GM18867 (cell line): Measurements from ENCODE around the gene DPYSL4.
"Not testable (repeated sequence)": the region's sequence is repeated elsewhere in the genome, so short reads cannot be mapped to it uniquely, and the experiment has no call there.

Source experiments
- ATAC-seq: cut with Tn5 transposase; IDR thresholded peaks from one replicate; pipeline ENCODE4 v1.9.1; 2021; ENCODE audit warnings: mild to moderate bottlenecking, moderate library complexity; ENCODE audit not compliant: unreplicated experiment

Gene DPYSL4

GRCh38 chr10:132149271-132149670, 37.5 kb upstream of the DPYSL4 start:
- no peak for ATAC-seq

- no peak for ATAC-seq
Measured at GRCh38 chr10:132149917-132150316, 36.8 kb upstream of the DPYSL4 start.

- ATAC-seq: no peak
Measured at GRCh38 chr10:132150777-132151176, 36.0 kb upstream of the DPYSL4 start.

- ATAC-seq: no peak
Measured at GRCh38 chr10:132151286-132151950, 35.3 kb upstream of the DPYSL4 start.

GRCh38 chr10:132151951-132152505, 34.7 kb upstream of the DPYSL4 start:
- ATAC-seq: no peak

GRCh38 chr10:132152896-132153580, 33.7 kb upstream of the DPYSL4 start:
- ATAC-seq: no peak

GRCh38 chr10:132153616-132154217, 33.0 kb upstream of the DPYSL4 start:
- no peak for ATAC-seq

GRCh38 chr10:132154440-132154839, 32.3 kb upstream of the DPYSL4 start:
- no peak for ATAC-seq

- no peak for ATAC-seq
Measured at GRCh38 chr10:132154931-132155330, 31.8 kb upstream of the DPYSL4 start.

GRCh38 chr10:132155723-132156381, 30.9 kb upstream of the DPYSL4 start:
- ATAC-seq: no peak

- no peak for ATAC-seq
Measured at GRCh38 chr10:132156382-132156781, 30.4 kb upstream of the DPYSL4 start.

- ATAC-seq: no peak
Measured at GRCh38 chr10:132157101-132157500, 29.6 kb upstream of the DPYSL4 start.

GRCh38 chr10:132158122-132158741, 28.5 kb upstream of the DPYSL4 start:
- ATAC-seq: no peak

GRCh38 chr10:132158823-132159222, 27.9 kb upstream of the DPYSL4 start:
- no peak for ATAC-seq

GRCh38 chr10:132159302-132160230, 27.2 kb upstream of the DPYSL4 start:
- not testable (repeated sequence) for ATAC-seq

GRCh38 chr10:132160231-132160630, 26.5 kb upstream of the DPYSL4 start:
- not testable (repeated sequence) for ATAC-seq

- not testable (repeated sequence) for ATAC-seq
Measured at GRCh38 chr10:132160834-132161622, 25.7 kb upstream of the DPYSL4 start.

- peak; percentile 33 for ATAC-seq
Measured at GRCh38 chr10:132162021-132162531, 24.7 kb upstream of the DPYSL4 start.
